NCI-H446 treated with DMSO at 0.1 percent for 48 hours (cell line): ENCODE results near the gene MYO1D.
"Not testable (repeated sequence)": the region's sequence is repeated elsewhere in the genome, so short reads cannot be mapped to it uniquely, and the experiment has no call there.

Experiments
- DNase-seq: peaks from one replicate; lab custom pipeline; 2025; lab: John Stamatoyannopoulos, UW

Gene MYO1D

DNA sequence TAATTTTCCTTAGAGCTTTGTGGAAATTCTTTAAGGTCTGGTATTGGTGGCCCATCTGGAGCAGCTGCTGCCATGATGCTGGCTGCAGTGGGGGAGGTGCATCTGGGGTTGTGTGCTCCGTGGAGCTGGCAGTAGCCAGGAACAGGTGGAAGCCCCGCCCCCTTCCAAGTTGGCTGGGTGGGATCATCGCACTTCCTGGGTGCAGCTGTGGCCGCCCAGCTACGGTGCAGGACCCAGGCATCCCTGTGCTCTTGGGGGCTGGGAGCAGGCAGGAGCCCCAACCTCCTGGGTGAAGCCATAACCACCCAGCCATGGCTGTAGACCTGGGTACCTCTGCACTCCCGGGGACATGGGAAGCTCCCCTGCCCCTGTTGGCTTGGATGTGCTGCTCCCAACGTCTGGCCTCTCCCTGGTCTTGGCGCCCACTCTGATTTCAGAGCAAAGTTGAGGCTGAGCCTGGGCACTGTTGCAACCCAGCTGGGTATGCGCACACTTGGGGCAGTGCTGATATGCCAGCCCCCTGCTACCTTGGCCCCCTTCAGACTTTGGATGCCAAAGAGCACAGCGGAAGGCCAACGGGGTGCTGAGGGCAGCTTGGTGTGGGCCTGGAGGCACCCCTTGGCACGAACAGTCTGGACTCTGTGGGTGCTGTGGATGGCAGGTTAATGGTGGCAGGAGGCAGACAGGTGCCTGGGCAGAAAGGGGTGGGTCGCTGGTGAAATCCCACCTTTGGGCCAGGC lies 145.2 kb downstream of the MYO1D start:
- DNase-seq, result no peak

DNA sequence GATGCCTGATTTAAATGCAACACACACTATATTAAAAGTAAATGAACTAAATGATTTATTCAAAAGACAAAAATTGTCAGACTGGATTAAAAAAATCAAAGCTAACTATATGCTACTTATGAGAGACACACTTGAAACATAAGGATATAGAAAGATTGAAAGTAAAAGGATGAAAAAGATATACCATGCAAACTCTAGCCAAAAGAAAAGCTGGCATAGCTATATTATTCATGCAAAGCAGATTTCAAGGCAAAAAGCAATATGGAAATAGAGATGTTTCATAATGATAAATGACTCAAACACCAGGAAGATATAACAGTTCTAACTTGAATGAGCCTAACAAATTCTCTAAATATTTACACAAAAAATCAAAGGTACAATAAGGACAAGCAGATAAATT lies 149.2 kb downstream of the MYO1D start:
- DNase-seq, result no peak

DNA sequence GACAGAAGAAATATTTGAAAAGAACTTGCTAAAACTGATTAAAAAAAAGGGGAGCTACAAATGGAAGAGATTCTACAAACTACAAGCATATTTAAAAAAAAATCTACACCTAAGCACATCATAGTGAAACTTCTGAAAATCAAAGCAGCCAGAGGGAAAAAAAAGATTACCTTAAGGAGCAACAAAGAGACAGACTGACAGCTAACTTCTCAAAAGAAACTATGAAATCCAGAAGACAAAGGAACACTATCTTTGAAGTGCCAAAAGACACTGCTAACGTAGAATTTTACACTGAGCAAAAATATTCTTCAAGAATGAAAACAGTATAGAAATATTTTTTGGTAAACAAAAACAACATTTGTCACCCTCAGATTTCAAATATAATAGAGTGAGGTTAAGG lies 151.2 kb downstream of the MYO1D start:
- no peak for DNase-seq

DNA sequence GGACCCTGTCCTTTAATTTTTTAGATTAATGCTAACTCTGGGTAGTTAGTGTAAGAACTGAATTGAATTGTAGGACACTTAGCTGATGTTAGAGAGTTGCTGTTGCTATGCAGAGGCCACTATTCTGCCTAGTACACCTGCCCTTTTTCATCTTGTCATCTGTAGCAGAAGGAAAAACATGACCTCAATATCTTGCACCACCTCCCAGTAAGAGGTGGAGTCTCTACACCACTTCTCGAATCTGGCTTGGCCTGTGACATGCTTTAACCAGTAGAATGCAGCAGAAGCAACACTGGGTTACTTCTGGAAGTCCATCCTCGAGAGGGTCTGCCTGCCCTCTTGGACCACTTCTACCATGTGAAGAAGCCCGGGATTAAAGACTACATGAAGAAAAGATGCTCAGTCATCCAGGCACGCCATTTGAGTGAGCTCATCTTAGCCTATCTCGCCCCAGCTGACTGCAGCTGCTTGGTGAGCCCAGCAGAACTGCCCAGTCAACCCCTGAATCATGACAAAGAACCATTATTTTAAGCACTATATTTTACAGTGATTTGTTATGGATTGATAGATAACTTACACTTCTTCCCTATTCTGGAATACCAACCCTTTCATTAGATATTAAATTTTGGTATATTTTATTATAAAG lies 153.5 kb downstream of the MYO1D start:
- no peak for DNase-seq

DNA sequence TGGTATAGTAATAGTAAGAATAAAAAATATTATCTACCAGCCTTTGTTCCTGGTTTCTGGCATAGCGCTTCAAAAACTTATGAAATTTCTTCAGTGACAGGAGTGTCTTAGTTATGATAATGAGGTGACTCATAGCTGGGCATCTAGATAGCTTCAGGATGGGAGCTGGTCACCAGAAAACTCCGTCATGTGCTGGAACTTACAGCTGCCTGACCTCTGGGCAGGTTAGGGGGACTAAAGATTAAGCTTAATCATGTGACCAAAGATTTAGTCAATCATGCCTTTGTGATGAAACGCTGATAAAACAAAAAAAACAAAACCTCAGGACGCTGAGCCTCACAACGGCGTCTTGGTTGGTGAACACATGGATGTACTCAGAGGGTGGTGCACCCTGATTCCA lies 154.2 kb downstream of the MYO1D start:
- DNase-seq, result no peak

DNA sequence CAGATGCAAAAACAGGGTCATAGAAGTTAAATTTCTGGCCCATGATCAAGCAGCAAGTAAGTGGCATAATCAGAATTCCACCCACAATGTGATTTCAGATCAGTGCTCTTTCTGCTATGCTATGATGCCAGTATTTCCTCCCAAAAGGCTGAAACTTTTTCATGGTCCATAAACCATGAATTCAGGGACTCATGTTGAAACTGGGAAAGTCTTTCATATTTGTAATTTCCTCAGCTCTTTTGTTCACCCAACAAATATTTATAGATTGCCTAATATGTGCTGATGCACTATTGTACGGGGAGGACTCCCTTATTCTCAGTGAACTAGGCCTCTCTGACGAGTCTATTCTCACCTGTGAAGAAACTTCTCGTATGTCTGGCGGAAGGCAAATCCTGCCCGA lies 156.3 kb downstream of the MYO1D start:
- no peak for DNase-seq

DNA sequence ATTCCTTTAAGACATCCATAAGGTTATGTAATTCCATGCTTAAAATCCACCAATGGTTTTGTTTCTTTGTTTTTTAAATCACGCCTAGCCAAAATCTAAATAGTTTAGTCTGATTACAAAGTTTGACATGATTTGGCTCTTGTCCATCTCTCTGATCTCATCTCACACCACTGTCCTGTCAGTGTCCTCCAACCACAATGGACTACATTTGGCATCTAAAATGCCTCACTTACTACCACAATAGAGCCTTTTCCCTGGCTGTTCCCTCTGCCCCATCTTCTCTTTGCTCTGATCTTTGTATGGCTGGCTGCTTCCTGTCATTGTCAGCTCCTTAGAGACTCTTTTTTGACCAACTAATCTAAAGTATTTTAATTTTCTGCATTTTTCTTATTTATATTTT lies 157.2 kb downstream of the MYO1D start:
- DNase-seq, result no peak

DNA sequence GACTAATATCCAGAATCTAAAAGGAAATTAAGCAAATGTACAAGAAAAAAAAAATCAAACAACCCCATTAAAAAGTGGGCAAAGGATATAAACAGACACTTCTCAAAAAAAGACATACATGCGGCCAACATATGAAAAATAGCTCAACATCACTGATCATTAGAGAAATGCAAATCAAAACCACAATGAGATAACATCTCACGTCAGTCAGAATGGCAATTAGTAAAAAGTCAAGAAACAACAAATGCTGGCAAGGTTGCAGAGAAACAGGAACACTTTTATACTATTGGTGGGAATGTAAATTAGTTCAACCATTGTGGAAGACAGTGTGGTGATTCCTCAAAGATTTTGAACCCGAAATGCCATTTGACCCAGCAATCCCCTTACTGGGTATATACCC lies 162.0 kb downstream of the MYO1D start:
- DNase-seq, result not testable (repeated sequence)

DNA sequence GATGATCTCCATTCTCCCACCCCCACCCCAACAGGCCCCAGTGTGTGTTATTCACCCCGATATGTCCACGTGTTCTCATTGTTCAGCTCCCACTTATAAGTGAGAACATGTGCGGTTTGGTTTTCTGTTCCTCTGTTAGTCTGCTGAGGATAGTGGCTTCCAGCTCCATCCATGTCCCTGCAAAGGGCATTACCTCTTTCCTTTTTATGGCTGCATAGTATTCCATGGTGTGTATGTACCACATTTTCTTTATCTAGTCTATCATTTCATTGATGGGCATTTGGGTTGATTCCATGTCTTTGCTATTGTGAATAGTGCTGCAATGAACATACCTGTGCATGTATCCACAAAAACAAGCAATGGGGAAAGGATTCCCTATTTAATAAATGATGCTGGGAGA lies 162.7 kb downstream of the MYO1D start:
- not testable (repeated sequence) for DNase-seq

DNA sequence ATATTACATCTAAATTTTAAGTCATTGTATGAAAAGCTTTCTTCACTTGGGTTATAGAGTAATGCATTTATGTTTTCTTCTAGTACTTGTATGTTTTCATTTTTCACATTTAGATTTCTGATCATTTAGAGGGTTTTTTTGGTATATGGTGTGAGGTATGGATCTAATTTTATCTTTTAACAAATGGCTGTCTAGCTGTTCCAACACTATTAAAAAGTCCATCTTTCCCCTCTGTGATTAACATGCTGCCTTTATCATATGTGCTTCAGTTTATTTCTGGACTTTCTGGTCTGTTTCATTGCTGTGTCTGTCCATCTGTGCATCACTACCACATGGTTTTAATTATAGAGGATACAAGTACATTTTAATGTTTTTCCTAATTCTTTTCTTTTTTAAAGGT lies 163.8 kb downstream of the MYO1D start:
- no peak for DNase-seq

DNA sequence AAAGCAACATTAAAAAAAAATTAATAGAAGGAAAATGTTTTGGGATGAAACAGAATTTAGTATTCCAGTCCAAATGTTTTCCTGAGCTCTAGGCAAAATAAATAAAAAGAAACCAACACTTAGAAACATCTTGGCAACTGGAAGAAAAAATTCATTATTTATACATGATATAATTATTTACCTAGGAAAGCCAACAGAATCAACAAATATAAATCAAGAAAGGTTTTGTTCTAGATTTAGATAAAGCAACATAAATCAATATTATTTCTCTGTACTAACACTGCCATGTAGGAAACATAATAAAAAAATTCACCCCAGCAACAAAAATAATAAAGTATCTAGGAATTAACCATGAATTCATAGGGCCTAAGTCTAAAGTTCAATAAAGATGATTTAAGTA lies 167.4 kb downstream of the MYO1D start:
- DNase-seq, result no peak

DNA sequence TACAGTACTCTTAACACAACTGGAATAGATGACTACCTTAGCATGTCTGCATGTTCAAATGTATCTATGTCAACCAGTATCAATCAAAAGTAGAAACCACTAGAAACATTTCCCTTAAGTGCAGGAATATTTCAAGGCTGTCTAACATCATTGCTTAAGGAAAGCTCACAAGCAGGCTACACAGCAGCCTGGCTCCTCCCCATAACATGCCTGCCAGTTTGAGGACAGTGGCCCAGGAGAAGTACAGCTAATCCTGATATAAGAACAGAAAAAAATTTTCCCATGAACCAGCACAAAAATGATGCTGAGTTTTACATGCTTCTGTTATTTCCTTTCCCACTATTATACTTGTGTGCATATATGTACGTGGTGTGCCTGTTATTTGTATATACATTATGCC lies 175.1 kb downstream of the MYO1D start:
- DNase-seq, result no peak

DNA sequence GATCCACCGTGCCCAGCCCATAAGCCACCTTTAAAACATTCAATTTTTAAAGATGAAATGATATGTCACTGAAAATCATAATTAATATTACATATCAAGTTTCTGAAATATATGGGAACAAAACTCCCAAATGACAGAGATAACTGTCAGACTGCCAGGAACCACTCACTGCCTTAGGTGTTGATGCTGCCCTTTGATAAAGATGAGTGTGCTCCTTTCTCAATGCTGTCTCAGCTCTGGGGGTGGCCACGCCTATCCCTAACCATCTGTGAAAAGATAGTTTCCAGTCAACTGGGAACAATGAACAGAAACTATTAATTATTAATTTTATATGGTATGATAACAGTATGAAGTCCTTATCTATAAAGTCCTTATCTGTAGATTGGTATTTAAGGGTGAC lies 177.7 kb downstream of the MYO1D start:
- no peak for DNase-seq

DNA sequence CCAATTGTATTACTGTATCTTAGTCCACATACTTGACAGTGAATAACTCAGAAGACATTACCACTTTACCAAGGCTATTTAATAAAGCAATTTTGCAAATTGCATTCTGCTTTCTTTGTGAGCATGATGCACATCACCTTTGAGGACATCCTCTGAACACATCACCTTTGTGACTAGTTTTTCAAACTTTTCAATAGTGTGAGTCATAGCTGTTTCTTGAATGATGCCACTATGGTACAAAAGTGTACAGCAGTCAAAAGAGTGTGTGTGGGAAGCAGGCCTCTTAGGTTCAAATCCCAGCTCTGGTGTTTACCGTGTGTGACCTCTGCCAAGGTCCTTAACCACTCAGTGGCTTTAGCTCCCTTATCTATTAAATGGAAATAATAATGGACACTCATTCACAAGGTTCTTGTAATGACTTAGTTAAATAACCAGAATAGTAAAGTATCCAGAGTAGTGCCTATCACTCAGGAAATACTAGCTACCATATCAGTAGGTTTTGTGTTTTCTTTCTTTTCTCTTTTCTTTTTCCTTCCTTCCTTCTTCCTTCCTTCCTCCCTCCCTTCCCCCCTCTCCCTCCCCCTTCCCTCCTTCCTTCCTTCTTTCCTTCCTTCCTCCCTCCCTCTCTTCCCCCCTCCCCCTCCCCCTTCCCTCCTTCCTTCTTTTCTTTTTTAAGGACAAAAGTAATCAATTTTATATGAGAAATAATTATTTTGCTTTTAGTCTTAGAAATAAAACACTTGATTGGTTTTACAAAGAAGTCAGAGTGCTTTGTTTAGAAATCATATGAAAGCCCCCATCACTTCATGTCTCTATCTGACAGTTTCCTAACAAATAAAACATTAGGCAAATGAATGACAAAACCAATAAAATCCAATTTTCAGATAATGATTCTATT lies 178.9 kb downstream of the MYO1D start:
- DNase-seq, result no peak

DNA sequence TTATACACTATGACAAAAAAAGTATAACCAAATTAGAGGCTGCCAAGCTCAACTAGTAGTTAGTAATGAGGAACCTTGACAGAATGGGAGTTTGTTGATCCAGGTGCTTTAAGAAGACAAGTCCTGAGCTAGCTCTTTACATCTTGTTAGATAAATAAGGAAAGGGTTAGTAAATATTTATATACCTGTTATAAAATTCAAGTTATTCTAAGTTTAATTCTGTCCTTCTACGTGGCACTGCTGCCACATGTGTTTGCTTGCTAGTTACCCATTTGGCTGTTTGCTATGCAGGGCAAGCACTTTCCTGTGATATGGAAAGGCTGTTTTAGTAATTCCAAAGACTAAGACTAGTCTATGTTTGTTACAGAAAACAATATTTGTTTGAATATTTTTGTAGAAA lies 180.5 kb downstream of the MYO1D start:
- DNase-seq, result no peak

DNA sequence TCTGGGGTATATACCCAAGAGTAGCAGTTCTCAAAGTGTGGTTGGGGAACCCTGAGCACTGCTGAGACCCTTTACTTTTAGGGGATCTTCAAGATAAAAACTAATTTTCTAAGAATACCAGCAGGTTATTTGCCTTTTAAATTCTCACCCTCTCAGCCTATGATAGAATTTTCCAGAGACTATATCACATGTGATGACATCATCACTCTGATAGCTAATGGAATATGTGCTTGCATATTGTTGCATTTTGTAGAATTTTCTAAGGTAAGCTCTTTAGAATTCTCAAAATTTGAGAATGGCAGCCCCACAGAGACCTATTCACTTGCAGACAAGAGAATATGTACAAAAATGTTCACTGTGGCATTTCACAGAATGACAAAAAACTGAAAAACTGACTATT lies 181.1 kb downstream of the MYO1D start:
- DNase-seq, result no peak

DNA sequence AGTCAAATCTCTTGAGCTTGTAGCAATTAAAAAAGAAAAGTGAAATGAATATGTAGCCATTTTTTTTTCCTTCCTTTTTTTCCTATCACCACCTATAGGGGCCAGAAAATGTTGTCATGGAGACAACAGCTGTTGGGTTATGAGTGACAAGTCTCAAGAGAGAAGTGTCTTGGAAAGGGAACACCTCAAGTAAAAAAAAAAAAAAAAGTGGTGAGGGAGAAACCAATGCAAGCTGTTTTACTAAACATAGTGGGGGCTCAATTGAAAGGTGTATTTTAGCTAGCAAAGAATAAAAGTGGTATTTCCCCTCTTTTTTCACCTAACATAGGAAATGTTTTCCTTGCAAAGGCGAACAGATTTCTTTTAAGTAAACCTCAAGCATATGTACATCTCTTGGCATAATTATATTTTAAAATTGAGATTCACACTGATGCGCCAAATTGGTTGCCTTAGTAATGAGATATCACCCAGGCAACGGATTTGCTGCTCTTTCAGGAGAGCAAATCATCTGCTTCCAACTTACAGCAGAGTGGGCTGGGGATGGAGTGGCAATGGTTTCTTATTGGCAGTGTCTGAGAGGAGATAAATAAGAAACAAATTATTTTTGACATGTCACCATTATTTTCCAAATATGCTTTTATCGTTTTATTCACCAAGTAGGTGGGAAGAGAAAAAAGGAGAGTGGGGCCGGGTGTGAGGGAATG lies 183.6 kb downstream of the MYO1D start:
- DNase-seq, result peak; percentile 24

DNA sequence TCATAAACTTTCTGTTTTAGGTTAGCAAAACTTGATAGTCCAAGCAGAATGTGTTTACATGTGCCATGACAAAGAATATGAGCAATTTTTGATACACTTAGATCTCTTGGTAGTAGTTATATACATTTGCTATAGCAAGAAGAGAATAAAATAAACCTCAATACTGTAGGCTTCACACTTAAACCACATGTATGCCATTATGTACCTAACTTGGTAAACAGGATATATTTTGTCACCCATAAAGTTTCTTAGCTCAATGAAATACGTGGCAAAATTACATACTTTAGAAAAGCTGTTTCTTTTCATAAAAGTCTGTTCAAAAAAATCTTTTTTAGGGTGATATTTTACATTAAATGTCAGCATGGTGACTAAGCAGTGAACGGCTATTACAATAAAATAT lies 184.7 kb downstream of the MYO1D start:
- no peak for DNase-seq

DNA sequence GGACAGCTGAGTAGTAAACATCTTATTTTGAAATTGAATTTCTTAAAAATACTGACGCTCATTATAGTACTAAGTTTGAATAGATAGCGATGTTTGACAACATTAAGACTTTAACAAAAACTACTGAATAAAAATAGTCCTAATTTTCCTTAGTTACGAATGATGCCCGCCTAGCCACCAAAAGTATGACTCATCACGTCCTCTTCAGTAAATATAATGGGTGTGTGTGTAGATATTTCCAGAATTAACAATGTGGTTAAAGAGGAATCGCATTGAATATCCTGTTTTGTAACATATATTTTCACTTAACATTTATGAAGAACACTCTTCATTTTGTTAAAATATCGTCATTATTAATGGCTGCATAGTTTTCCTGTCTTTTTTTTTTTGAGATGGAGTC lies 187.6 kb downstream of the MYO1D start:
- DNase-seq, result no peak

DNA sequence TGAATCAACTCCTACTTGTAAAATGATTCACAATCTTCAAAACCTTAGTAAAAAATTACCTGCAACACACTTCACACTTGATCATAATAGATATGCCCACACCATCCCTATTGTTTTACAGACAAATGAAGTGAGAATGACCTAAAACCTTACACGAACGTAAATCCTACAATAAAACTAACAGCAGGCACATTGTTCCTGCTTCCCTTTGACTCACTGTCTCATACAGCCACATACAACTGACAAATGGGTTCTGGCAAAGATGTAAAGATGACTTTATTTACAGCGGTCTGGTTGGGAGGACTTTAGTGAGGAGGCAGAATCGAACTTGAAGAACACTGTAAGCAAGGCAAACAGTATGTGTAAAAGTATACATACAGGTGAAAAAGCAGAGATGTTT lies 188.7 kb downstream of the MYO1D start:
- DNase-seq, result no peak

DNA sequence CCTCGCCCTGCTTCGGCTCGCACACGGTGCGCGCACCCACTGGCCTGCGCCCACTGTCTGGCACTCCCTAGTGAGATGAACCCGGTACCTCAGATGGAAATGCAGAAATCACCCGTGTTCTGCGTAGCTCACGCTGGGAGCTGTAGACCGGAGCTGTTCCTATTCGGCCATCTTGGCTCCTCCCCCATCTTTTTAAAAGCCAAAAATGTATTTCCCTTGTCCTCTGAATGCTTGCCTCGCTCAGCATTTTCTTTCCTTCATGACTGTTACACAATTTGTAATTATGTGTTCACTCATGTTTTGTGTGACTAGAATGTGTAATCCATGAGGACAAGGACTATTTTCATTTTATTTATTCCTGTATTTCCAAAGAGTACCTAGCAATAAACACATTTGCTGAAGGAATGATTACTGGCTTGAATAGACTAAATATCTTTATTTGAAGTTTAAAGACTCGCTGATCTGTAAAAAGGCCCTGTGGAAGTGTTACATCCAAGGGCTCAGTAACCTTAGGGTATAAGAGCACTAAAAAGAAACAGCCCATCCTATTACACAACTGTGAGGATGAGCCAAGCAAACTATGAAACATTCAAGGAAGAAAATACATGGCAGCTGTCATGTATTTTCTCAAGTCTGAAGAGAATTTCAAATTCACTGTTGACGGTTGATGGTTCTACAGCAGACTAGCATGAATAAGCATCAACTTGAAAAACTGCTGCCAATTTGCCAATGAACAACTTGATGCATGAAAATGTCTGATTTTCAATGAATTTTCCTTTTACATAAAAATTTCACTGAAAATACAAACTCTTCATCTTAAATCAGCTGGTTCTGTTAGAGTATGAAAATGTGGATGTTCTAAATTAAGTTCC lies 192.6 kb downstream of the MYO1D start:
- no peak for DNase-seq
